ENCODE measurements around the gene TRIM41.

- TF ChIP-seq POLR2A (IDR thresholded peaks at IDR 0.05; ENCODE audit: low read length) (no peak), GATA1 (IDR thresholded peaks at IDR 0.05; ENCODE audit: low read depth, low read length) (no peak)
Measured at GRCh38 chr5:181221105-181221791, 1.8 kb upstream of the TRIM41 start.

Measured in erythroblast (primary cell).